Nephron progenitor cell (in vitro differentiated cells): ENCODE measurements around the gene TBX3.

Experiments
- DNase-seq: peaks from one replicate; pipeline ENCODE4 v3.0.0; 2021
- H3K27ac Mint-ChIP-seq: 2 replicates; pipeline ENCODE4 v1.8.0; 2021; ENCODE audit warnings: mild to moderate bottlenecking, moderate library complexity, mixed read lengths
- H3K27me3 Mint-ChIP-seq: 2 replicates; pipeline ENCODE4 v1.8.0; 2021; ENCODE audit warnings: mild to moderate bottlenecking, low read depth, mixed read lengths; ENCODE audit not compliant: poor library complexity
- H3K36me3 Mint-ChIP-seq: 2 replicates; pipeline ENCODE4 v1.8.0; 2021; ENCODE audit warnings: low read depth, mixed read lengths
- H3K4me1 Mint-ChIP-seq: 2 replicates; pipeline ENCODE4 v1.8.0; 2021; ENCODE audit warnings: mixed read lengths
- H3K4me3 Mint-ChIP-seq: 2 replicates; pipeline ENCODE4 v1.8.0; 2021; ENCODE audit warnings: mild to moderate bottlenecking, moderate library complexity, mixed read lengths
- H3K9me3 Mint-ChIP-seq: 2 replicates; pipeline ENCODE4 v1.8.0; 2021; ENCODE audit warnings: mild to moderate bottlenecking, moderate library complexity, mixed read lengths
- TF ChIP-seq, protein P1 (sequence below): fragments of 200-600 bp; sonication (generic); IDR thresholded peaks from 2 replicates; pipeline ENCODE4 v1.5.0; 2021; ENCODE audit warnings: antibody characterized with exemption

TBX3 gene

DNA sequence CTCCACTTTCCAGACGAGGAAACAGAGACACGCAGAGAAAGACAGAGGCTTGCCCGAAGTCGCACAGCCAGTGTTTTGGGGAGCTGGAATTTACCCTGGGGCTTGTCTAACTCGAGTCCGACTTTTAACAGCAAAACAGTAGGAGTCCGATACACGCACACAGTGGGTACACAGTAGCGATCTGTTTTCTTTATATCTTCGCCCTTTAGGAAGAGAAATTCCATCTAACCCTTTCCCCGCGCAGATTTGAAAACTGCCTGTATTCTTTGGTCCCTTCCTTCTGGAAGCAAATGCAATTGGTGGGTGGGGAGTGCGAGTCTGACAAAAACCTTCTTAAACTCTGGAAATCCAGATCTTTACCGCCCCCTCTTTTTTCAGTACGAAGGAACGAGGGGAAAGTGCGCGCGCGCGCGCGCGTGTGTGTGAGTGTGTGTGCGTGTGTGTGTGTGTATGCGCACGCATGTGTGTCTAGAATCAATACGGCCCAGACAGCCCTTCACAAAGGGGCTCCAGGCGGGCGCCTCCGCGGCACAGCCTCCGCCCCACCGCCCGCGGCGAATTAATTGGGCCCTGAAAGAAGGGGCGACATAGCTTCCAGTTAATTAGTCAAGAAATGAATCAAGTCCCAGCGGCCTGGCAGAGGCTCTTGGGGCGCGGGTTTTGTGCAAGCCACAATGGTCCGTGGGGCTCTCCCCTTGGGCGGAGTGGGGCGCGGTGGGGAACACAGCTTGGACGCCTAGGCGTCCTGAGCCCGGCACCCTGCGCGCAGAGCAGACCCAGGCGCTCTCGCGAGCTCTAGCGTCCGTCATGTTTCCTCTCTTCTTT is 14.0 kb upstream of the TBX3 start:
- H3K9me3 Mint-ChIP-seq, result no peaks in the 10 kb centered on the region
- peaks cover 100% of the 10 kb centered on the region for H3K27me3 Mint-ChIP-seq
- H3K4me3 Mint-ChIP-seq, result peak overlapping the region; percentile 71
- H3K36me3 Mint-ChIP-seq, result no peaks in the 10 kb centered on the region
- DNase-seq, result no peak
- TF ChIP-seq, protein P1, sequence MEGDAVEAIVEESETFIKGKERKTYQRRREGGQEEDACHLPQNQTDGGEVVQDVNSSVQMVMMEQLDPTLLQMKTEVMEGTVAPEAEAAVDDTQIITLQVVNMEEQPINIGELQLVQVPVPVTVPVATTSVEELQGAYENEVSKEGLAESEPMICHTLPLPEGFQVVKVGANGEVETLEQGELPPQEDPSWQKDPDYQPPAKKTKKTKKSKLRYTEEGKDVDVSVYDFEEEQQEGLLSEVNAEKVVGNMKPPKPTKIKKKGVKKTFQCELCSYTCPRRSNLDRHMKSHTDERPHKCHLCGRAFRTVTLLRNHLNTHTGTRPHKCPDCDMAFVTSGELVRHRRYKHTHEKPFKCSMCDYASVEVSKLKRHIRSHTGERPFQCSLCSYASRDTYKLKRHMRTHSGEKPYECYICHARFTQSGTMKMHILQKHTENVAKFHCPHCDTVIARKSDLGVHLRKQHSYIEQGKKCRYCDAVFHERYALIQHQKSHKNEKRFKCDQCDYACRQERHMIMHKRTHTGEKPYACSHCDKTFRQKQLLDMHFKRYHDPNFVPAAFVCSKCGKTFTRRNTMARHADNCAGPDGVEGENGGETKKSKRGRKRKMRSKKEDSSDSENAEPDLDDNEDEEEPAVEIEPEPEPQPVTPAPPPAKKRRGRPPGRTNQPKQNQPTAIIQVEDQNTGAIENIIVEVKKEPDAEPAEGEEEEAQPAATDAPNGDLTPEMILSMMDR, result no peak
- H3K27ac Mint-ChIP-seq, result no peak overlapping the region
- peaks cover 58% of the 10 kb centered on the region for H3K4me1 Mint-ChIP-seq

DNA sequence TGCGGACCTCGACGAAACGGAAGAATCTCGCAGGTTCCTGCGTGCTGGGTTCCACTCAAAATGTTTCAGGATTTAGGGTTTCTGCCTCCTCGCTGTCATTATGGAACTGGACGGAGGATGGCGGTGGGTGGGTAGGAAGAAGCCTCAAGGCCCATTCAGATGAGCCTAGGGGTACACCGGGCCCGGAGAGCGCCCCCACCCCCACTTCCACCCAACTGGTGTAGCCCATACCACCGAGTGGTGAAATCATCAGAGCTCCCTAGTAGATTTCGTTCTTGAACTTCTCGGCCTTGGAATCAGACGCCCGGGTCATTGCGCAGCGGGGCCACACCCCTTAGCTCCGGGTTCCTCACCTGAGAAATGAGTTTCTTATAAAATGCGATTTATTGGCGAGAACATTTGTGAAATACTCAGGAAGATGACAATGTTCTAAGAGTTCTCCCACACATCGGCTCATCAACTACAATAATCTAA is 13.3 kb upstream of the TBX3 start:
- DNase-seq, result no peak
- peaks cover 57% of the 10 kb centered on the region for H3K4me1 Mint-ChIP-seq
- no peak overlapping the region for H3K27ac Mint-ChIP-seq
- H3K9me3 Mint-ChIP-seq, result no peaks in the 10 kb centered on the region
- H3K27me3 Mint-ChIP-seq, result peaks cover 100% of the 10 kb centered on the region
- no peaks in the 10 kb centered on the region for H3K36me3 Mint-ChIP-seq
- H3K4me3 Mint-ChIP-seq, result peak overlapping the region; percentile 71
- TF ChIP-seq, protein P1, result no peak

DNA sequence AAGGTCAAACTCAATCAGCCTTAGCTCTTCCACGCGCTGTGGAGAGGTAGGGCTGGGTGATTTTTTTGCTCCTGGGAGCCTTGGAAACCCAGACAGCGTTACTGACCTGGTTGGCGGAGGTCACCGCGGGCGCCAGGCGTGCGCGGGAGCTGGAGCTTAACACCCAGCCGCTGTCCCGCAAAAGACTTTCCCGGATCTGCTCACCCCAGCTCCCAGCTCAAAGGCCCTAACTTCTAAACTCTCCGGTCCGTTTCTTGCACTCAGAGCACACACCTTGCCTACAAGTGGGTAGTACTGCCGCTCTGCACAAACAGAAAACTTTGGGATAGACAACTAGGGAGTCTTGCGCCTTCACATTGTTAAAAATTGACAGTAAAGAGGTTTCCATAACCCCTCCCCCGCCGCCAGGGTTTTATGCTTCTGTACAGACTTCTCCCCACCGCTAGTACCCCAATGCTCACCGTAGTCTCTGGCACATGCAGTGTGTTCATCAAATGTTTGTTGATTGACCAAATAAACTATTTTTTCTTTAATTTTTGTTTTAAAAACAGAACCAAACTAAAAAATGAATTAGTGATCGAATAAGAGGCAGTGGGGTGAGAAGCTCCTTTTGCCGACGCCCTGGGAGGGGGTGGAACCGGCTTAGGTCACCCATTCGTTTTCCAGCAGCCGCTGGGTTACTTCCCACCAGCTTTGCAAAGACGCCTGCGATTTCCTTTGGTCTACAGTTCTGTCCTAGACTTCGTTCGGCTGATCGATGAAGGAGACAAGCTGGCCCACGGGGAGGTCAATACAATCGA is 12.7 kb upstream of the TBX3 start:
- no peak for DNase-seq
- Mint-ChIP-seq H3K27ac (no peak overlapping the region), H3K4me3 (no peak overlapping the region), H3K27me3 (peaks cover 100% of the 10 kb centered on the region), H3K36me3 (no peaks in the 10 kb centered on the region), H3K4me1 (peaks cover 60% of the 10 kb centered on the region), H3K9me3 (no peaks in the 10 kb centered on the region)
- TF ChIP-seq, protein P1, result no peak

DNA sequence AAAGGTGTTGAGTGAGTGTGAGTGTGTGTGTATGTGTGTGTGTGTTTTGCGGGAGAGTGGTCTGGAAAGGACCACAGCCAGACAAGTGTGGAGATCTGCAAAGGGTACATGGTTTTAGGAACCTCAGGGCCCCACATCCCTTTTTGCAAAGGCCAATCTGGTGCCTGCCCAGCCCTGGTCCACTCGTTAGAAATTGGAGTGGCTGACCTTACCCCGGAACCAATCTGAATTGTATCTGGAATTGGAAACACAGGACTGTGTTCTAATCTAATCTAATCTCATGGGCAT is 11.3 kb upstream of the TBX3 start:
- Mint-ChIP-seq H3K4me1 (peaks cover 71% of the 10 kb centered on the region), H3K36me3 (no peaks in the 10 kb centered on the region), H3K27ac (no peak overlapping the region), H3K27me3 (peaks cover 100% of the 10 kb centered on the region), H3K4me3 (no peak overlapping the region), H3K9me3 (no peaks in the 10 kb centered on the region)
- no peak for DNase-seq
- TF ChIP-seq, protein P1, result no peak

DNA sequence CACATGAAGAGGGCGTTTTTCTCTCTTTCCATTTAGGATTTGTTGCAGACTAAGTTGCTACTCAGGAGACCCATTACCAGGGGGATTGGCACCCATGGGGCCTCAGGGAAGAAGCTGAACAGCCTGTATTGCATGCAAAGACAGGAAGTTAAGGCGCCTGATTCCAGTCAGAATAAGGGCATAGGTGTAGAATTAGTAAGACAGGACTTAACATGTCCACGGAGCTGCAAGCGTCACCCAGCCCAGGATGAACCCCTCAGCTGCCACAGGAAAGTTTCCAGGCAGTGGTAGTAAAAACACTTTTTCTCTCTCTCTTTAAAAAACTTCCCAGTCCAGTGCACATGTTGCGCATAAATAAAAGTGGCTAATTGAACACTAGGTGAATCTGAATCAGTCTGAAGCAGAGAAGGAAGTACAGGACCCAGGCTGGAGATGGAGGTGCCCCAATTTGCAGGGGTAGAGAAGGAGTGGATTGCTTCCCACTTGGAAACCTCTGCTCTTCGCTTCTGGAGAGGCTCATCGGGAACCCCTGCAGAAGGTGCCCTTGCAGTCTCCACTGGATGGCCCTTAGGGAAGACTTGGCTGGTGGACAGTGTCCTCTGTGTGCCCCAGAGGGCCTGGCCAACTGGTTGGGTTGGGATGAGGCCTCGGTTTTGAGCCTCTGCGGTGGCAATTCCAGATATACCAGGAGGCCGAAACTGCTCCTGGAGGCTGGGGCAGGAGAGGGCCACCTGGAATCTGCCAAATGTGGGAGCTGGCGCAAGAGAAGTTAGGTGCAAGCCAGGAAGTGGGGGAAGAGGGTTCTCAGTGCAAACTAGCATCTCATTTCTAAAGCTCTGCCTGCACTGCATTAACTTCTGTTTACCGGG is 10.7 kb upstream of the TBX3 start:
- H3K4me3 Mint-ChIP-seq, result no peak overlapping the region
- peaks cover 100% of the 10 kb centered on the region for H3K27me3 Mint-ChIP-seq
- peaks cover 70% of the 10 kb centered on the region for H3K4me1 Mint-ChIP-seq
- H3K9me3 Mint-ChIP-seq, result no peaks in the 10 kb centered on the region
- no peak overlapping the region for H3K27ac Mint-ChIP-seq
- DNase-seq, result no peak
- TF ChIP-seq, protein P1, result no peak
- H3K36me3 Mint-ChIP-seq, result no peaks in the 10 kb centered on the region
